Transverse colon (tissue), 4 donors: ENCODE measurements around the gene C1orf52. TPM values are rescaled to one million over a fixed set of nuclear protein-coding genes. Genes with fewer than 3 reads are reported as not detected.
A peak's percentile ranks its signal among the peaks of the same experiment; 100 is the strongest.
"Not testable (repeated sequence)": the region's sequence is repeated elsewhere in the genome, so short reads cannot be mapped to it uniquely, and the experiment has no call there.

Experiments
- DNase-seq: peaks from one replicate; pipeline ENCODE4 v3.0.0-alpha.2; 2019
- H3K27ac ChIP-seq, 4 donors: fragments of 200-600 bp; sonication (generic); 2 replicates each; pipeline ENCODE4 v1.5.1; 2016 to 2018; ENCODE audit warnings: inconsistent platforms in 4 of 4
- H3K27me3 ChIP-seq: fragments of 200-600 bp; sonication (generic); 2 replicates; pipeline ENCODE4 v1.5.1; 2017; ENCODE audit warnings: inconsistent platforms
- H3K36me3 ChIP-seq, 4 donors: fragments of 200-600 bp; sonication (generic); 2 replicates each; pipeline ENCODE4 v1.5.1; 2017 to 2019; ENCODE audit warnings: inconsistent platforms in 4 of 4
- H3K4me1 ChIP-seq, 4 donors: fragments of 200-600 bp; sonication (generic); 2 replicates each; pipeline ENCODE4 v1.5.1; 2017 to 2020; ENCODE audit warnings: inconsistent platforms in 4 of 4
- H3K4me3 ChIP-seq, 4 donors: fragments of 200-600 bp; sonication (generic); 1 replicate in 1 of 4; 2 replicates in 3 of 4; pipeline versions ENCODE4 v1.5.1 to v1.6.1; 2017 to 2019; ENCODE audit warnings: inconsistent platforms in 4 of 4
- H3K9me3 ChIP-seq, 2 donors: fragments of 200-600 bp; sonication (generic); 2 replicates each; pipeline ENCODE4 v1.5.1; 2017 to 2019; ENCODE audit warnings: inconsistent platforms in 2 of 2
- CTCF ChIP-seq, 5 experiments: fragments of 200-600 bp in 3 of 5; fragments of 450-650 bp in 2 of 5; sonication (generic) in 3 of 5; IDR thresholded peaks; 1 replicate in 2 of 5; 2 replicates in 3 of 5; pipeline ENCODE4 v1.5.1; 2016 to 2017; ENCODE audit warnings: antibody characterized with exemption in 5 of 5, inconsistent platforms in 3 of 5, mild to moderate bottlenecking in 2 of 5, moderate library complexity in 1 of 5
- EP300 ChIP-seq: sonication (generic); formaldehyde crosslinking; IDR thresholded peaks from one replicate; pipeline ENCODE4 v1.6.1; 2017; ENCODE audit warnings: antibody characterized with exemption, low read depth
- POLR2A ChIP-seq: fragments of 450-650 bp; IDR thresholded peaks from one replicate; pipeline ENCODE4 v1.6.1; 2016; ENCODE audit warnings: antibody characterized with exemption, mild to moderate bottlenecking, moderate library complexity
- POLR2AphosphoS5 ChIP-seq, 3 donors: sonication (generic); formaldehyde crosslinking; IDR thresholded peaks; one replicate each; pipeline ENCODE4 v1.6.1; 2016; ENCODE audit warnings: antibody characterized with exemption in 3 of 3
- WGBS, 2 donors: methylation state at CpG; one replicate each; pipeline ENCODE4 v1.1.5; 2018; ENCODE audit warnings: low coverage in 1 of 2; 5-methylcytosine and 5-hydroxymethylcytosine counted together
- in situ Hi-C, 4 donors: fragments of 200-750 bp; cut with MboI; loops; one replicate each; pipeline versions ENCODE4 v1.15.0 to v1.15.1; 2017; ENCODE audit warnings: low sequenced_read_pairs in 3 of 4, low pct_ligation_motif_present in 1 of 4, low pct_unique_long_range_greater_than_20kb in 1 of 4
- intact Hi-C: fragments of 100-400 bp; cut with DNase I; formaldehyde crosslinking; loops from one replicate; pipeline ENCODE4 v1.15.1; 2023; ENCODE audit warnings: low total_unique reads
- total RNA-seq, 4 donors: library from RNA; depleted of rRNA; stranded (reverse); fragments of >200 nt; gene quantifications; one replicate each; pipeline ENCODE4 v1.1.0, GENCODE V29; 2016

C1orf52 gene
- total RNA-seq, 4 donors from 2014 or later = 7.4 to 42.6 (median 14.9) TPM

GRCh38 chr1:85264150-85264549, 4.7 kb upstream of the C1orf52 start:
- in situ Hi-C loops (loop anchor here in 1 of 4 donors (25.0 kb wide), 1 partner anchor 577 kb away; the partner anchor contains the start of gene SSX2IP), intact Hi-C loops (loop anchor here (5.0 kb wide), 1 partner anchor 322 kb away; no protein-coding TSS in a partner anchor)
- peaks cover 0 to 18% (median 6%) of the 10 kb centered on the region in 4 donors for H3K4me1 ChIP-seq
- no peak for DNase-seq
- peaks cover 0 to 40% (median 14%) of the 10 kb centered on the region in 4 donors for H3K36me3 ChIP-seq
- 87 to 90% methylated on average over 2 of the region's 2 CpGs for WGBS, 2 donors
- no peak overlapping the region for H3K27ac ChIP-seq
- TF ChIP-seq POLR2A (no peak), EP300 (no peak)
- H3K9me3 ChIP-seq = no peaks in the 10 kb centered on the region
- H3K4me3 ChIP-seq = no peak overlapping the region
- H3K27me3 ChIP-seq = no peaks in the 10 kb centered on the region

- intact Hi-C loops = loop anchor here (5.0 kb wide), 1 partner anchor 321 kb away; no protein-coding TSS in a partner anchor
- no peak for DNase-seq
- no peak for TF ChIP-seq EP300
- no peak for TF ChIP-seq CTCF (IDR thresholded peaks at IDR 0.05)
- in situ Hi-C loops = loop anchor here in 1 of 4 donors (25.0 kb wide), 1 partner anchor 576 kb away; the partner anchor contains the start of gene SSX2IP
- H3K27me3 ChIP-seq = no peaks in the 10 kb centered on the region
- no peak overlapping the region for H3K4me3 ChIP-seq
- peaks cover 0 to 31% (median 12%) of the 10 kb centered on the region in 4 donors for H3K36me3 ChIP-seq
- no peaks in the 10 kb centered on the region for H3K9me3 ChIP-seq
- H3K4me1 ChIP-seq = peaks cover 3 to 15% (median 11%) of the 10 kb centered on the region in 4 donors
- no peak overlapping the region for H3K27ac ChIP-seq
These were observed 3.5 kb upstream of the C1orf52 start for GRCh38 chr1:85262985-85263384.

GRCh38 chr1:85259912-85260274, 431 bp upstream of the C1orf52 start:
- WGBS, 2 donors = 42 to 46% methylated on average over 4 to 7 of the region's 7 CpGs
- Histone ChIP-seq H3K9me3 (no peaks in the 10 kb centered on the region), H3K36me3 (peaks cover 0 to 7% (median 0%) of the 10 kb centered on the region in 4 donors), H3K27ac (peak overlapping the region; percentile 80 to 91 (median 88)), H3K4me3 (peak overlapping the region; percentile 18 to 94 (median 81)), H3K27me3 (no peaks in the 10 kb centered on the region), H3K4me1 (peaks cover 9 to 37% (median 25%) of the 10 kb centered on the region in 4 donors)
- no peak for TF ChIP-seq EP300
- peak in 1 of 5 experiments; percentile 30 for TF ChIP-seq CTCF (IDR thresholded peaks at IDR 0.05)
- TF ChIP-seq POLR2AphosphoS5 (IDR thresholded peaks at IDR 0.05) = no peak
- intact Hi-C loops = loop anchor here (2.0 to 5.0 kb wide), 2 partner anchors 155 to 318 kb away; no protein-coding TSS in a partner anchor
- in situ Hi-C loops = loop anchor here in 2 of 4 donors (5.0 to 25.0 kb wide), 3 partner anchors 145 to 573 kb away; partner anchors contain the start of gene SSX2IP (in 1 of the 2)
- DNase-seq = no peak

- Histone ChIP-seq H3K27ac (peak overlapping the region; percentile 80 to 91 (median 88)), H3K27me3 (no peaks in the 10 kb centered on the region), H3K4me1 (peaks cover 9 to 48% (median 30%) of the 10 kb centered on the region in 4 donors), H3K4me3 (peak overlapping the region; percentile 64 to 94 (median 81)), H3K36me3 (peaks cover 0 to 7% (median 0%) of the 10 kb centered on the region in 4 donors), H3K9me3 (no peaks in the 10 kb centered on the region)
- in situ Hi-C loops (loop anchor here in 2 of 4 donors (5.0 to 25.0 kb wide), 3 partner anchors 144 to 571 kb away; partner anchors contain the start of gene SSX2IP (in 1 of the 2)), intact Hi-C loops (loop anchor here (2.0 kb wide), 1 partner anchor 154 kb away; no protein-coding TSS in a partner anchor)
- no peak for TF ChIP-seq CTCF (IDR thresholded peaks at IDR 0.05)
- TF ChIP-seq EP300 = no peak
- no peak for TF ChIP-seq POLR2AphosphoS5 (IDR thresholded peaks at IDR 0.05)
- TF ChIP-seq POLR2A = no peak
- no peak for DNase-seq
- WGBS, 2 donors = 0 to 5% methylated on average over 5 to 13 of the region's 19 CpGs
These were observed 835 bp downstream of the C1orf52 start for GRCh38 chr1:85258536-85259117.

- peaks cover 0 to 17% (median 3%) of the 10 kb centered on the region in 4 donors for H3K4me1 ChIP-seq
- whole genome bisulfite sequencing, 2 donors = 84% methylated on average over 3 of the region's 3 CpGs; no CpG with 5 or more reads in 1 of the 2 donors
- intact Hi-C loops, H3K4me3 ChIP-seq, H3K27ac ChIP-seq, H3K9me3 ChIP-seq, H3K27me3 ChIP-seq, DNase-seq: not testable (repeated sequence)
- in situ Hi-C loops = loop anchor here in 3 of 4 donors (10.0 to 25.0 kb wide), 3 partner anchors 144 to 304 kb away; no protein-coding TSS in a partner anchor
- H3K36me3 ChIP-seq = peaks cover 0 to 14% (median 3%) of the 10 kb centered on the region in 4 donors
These were observed 10.4 kb downstream of the C1orf52 start for GRCh38 chr1:85249042-85249441.
